ENCODE results near the gene ANKS3.
A peak's percentile ranks its signal among the peaks of the same experiment; 100 is the strongest.

The ANKS3 gene

DNA sequence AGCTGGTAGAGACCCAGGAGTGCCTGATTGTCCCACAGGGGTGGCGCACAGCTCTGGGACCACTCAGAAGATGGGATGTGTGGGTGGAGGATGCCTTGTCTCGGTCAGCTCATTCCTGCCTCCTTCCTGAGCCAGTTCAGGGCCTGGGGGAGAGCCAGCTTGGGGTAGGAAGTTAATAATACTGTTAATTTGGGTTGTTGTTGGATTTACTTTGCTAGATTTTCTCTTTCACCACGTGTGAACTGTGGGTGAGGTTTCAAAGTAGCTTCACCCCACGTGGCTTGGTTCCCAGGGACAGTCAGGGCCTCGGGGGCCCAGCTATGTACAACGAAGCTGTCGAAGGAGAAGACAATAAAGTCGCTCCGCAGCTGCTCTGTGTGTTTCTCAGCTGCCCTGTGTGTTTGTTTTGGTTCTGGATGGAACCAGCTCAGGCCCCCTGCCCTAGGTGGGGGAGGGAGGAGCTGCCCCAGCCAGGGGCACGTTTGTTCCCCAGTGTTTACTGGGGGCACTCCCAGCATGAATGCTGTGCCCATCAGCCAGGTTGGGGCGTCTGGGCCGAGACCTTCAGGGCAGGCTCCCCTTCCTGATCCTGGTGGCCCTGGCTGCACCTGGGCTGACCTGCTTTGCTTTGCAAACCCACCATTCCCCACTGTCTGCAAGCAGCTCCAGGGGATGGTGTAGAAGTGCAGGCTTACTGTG lies 38.4 kb downstream of the ANKS3 start:
- no peak for DNase-seq

DNA sequence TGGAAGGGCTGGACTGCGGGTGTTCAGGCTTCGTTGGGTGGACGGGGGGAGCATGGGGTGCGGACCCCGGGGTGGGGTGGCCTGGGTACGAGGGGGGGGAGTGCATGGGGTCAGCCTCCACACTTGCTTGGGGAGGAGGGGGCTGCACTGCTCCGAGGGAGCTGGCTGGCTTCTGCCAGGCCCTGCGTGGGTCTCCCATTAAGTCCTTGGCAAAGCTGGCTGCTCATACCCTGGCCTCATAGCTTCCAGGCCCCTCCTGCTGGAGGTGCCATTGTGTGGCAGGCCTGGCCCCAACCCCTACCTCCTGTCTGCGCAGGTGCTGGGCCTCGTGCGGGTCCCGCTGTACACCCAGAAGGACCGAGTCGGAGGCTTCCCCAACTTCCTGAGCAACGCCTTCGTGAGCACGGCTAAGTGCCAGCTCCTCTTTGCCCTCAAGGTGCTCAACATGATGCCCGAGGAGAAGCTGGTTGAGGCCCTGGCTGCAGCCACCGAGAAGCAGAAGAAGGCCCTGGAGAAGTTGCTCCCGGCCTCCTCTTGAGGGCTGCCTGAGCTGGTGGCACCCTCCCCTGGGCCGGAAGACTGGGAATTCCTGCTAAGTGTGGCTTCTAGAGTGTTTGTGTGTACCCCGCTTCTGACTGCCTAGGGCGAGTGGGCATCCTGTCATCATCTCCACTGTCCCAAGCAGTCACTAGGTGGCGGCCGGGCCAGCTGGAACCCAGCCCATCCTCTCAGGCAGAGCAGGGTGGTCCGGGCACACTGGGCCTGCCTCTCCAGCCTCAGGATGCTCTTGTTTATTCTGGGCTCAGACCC lies 39.2 kb downstream of the ANKS3 start:
- no peak for DNase-seq

DNA sequence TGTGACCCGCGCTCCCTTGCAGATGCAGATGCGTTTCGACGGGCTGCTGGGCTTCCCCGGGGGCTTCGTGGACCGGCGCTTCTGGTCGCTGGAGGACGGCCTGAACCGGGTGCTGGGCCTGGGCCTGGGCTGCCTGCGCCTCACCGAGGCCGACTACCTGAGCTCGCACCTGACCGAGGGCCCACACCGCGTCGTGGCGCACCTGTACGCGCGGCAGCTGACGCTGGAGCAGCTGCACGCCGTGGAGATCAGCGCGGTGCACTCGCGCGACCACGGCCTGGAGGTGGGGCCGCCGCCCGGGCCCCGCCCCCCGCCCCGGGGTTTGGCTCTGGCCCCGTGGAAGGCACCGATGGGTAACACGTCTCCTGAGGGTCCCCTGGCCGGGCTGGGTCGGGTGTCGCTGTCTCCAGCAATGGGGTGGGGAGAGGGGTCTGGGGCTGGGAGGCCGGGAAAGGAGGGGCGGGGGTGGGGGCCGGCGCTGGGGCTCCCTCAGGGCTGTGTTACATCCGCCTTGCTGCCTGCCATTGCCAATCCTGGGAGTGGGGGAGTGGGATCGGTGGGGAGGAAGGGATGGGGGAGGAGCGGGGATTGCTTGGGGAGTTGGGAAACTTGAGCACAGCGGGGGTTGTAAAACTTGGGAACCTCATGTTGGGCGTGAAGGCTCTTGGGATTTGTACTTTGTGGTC lies 40.0 kb downstream of the ANKS3 start:
- DNase-seq = peak in 1 of 2 experiments; percentile 40

GRCh38 chr16:4693296-4693955 lies 40.6 kb downstream of the ANKS3 start, which contains the start of gene NUDT16L1:
Gene NUDT16L1, plus strand, starts transcription at chr16:4693562. Its CDS starts 165 bp downstream, at chr16:4693727.
- peak; percentile 92 to 97 for DNase-seq

- peak in 1 of 2 experiments; percentile 49 for DNase-seq
Measured at GRCh38 chr16:4692460-4693295, 41.4 kb downstream of the ANKS3 start.

DNA sequence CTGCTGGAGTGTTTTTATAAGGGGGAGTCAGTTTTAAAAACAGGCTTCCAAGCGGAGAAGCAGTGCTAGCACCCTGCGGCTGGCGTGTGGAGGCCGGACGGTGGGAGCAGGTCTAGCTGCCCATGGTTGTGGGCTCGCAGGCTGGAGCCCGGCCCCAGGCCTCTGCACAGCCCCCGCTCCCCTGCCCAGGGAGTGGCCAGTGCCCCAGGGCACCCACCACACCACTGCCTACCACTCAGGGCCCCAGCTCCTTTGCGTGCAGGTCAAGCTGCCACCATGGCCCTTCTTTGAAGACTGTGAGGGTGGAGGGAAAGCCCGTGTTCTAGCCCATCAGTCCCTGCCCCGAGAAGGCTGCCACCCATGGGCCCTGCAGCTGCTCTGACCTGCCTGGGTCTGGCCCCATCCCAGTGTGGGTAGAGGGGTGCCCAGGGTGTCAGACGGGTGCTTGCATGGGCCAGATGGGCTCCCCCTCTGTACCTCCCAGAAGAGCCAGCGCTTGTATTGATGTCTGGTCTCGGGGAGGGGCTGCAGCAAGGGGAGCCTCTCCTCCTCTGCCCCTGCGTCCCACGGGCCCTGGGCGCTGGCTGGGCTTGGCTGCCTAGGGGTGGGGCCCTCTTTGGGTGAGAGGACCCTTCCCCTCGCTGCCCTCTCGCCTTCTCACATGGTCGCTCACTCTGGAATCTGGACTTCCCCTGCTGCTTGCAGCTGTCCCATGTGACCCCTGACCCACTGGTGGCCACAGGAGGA lies 42.2 kb downstream of the ANKS3 start:
- no peak for DNase-seq

GRCh38 chr16:4690946-4691665 lies 43.0 kb downstream of the ANKS3 start:
- DNase-seq = peak in 1 of 2 experiments; percentile 25

GRCh38 chr16:4689864-4690704 lies 44.0 kb downstream of the ANKS3 start:
- DNase-seq = no peak

DNA sequence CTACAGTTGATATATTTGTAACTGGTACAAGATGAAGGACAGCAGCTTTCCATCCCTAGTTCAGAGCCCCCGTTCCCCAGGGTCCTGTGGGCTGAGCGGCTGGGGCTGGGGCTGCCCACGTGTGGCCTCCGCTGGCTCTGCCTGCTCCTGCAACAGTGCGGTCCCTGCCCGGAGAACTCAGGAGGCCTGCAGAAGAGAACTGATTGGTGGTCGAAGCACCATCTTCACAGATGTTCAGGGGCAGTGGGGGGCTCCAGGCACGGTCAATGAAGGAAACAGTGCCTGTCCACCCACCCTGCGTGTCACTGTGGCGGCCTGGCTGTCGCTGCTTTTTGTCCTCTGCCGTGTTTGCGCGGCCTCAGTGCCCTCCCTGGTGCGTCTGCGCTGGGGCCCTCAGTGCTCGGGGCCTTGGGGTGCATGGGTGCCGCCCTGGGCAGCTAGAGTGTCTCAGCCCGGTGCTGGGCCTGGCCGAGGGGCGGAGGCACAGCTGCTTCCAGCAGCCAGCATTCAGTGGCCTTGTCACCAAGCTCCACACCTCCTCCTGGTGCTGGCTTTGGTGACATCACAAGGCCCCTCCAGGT lies 44.9 kb downstream of the ANKS3 start:
- DNase-seq = no peak

DNA sequence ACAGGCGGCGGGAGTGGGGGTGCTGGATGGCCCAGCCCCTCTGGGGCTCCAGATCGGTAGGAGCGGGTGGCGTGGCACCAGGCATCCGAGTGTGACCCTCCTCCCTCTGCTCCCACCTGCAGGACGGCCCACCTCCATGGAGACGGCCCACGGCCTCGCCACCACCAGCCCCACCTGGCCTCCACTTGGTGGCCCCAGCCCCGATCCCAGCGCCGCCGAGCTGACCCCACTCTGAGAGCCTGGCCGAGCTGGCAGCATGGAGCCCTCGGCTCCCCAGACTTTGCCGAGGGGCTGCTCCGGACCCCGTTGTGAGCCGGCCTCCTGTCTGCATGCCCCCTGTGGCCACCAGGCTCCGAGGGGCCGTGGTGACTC lies 45.4 kb downstream of the ANKS3 start:
- no peak for DNase-seq

GRCh38 chr16:4687946-4688673 lies 46.0 kb downstream of the ANKS3 start:
- no peak for DNase-seq

DNA sequence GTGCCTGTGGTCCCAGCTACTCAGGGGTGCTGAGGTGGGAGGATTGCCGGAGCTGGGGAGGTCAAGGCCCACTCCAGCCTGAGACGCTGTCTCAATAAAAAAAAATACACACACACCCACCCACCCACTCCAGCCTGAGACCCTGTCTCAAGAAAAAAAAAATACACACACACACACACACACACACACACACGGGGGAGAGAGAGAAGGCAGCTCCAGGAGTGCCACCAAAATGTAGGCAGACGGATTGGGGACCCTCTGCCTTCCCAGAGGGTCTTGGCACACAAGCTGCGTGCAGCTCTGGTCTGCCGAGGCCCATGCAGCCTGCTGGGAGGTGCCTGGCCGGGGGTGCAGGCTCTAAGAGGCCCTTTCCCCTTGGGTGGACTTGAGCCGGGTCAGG lies 46.7 kb downstream of the ANKS3 start:
- DNase-seq = no peak

- DNase-seq = no peak
Measured at GRCh38 chr16:4686497-4687210, 47.4 kb downstream of the ANKS3 start.

DNA sequence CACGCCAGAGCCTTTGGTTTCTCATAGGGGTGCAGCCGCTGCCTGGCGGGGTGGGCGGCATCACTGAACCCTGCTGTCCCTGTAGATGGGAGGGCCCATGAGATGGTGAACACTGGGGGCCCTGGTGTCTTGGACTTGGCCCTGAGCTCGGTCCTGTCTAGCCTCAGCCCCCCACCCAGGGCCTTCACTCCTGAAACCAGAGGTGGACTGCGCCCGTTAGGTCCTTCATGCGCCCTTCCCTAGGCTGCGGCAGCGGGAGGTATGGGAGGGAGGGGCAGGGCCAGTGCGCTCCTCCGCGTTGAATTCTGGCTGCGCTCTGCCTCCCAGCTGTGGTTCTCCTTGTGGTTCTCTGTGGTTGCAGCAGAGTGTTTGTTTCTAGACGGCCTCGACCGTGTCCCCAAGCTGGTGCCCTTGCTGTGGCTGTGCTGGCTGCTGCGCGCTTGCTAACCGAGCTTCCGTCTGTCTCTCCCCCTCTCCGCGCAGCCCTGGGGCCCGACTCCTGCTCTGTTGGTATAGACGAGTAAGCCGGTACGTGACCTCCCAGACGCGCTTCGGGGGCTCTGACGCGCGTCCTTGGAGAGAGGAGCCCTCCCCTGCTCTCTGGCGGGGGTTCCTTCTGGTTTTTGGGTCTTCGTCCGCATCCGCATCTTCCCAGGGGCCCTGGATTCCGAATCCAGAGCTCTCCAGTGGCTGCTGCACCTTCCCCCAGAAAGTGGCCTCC lies 48.1 kb downstream of the ANKS3 start:
- DNase-seq = no peak

DNA sequence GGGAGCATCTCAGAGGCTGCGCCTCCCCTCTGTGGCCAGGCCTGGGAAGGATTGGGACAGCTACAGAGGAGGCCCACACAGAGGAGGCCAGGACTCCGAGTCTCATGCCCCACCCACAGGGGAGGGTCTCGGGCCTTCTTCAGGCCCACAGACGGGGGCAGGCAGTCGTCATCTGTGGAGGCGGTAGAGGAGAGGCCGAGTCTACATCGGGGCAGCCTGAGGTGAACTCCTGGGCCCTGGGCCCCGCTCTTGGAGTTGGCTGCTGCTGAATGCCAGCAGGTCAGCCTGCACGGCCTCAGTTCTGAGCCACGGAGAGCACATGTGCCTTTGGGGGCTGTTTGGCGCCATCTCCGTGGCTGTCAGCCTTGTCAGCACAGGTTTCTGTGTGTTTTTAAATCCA lies 48.8 kb downstream of the ANKS3 start:
- no peak for DNase-seq

DNA sequence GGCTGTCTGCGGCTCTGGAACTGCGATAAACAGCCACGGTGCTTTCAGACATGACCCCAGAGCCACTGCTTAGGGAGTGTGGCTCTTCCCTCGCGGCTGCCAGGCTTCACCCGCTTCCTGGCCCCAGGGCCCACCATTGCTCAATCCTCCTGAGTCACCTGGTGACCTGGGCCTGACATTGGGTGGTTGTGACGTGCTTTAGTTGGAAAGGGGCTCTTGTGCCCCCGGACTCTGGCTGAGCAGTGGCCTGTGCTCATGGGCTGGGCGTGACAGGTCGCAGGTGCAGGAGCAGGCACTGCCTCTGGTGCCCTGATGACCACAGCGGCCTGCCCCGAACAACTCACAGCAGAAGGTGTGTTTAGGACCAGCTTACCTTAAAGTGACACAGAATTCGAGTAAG lies 49.3 kb downstream of the ANKS3 start:
- DNase-seq = no peak

GRCh38 chr16:4684058-4684715 lies 49.9 kb downstream of the ANKS3 start:
- DNase-seq = no peak

Measured in NCI-H524 (cell line).